Activated T-cell treated with anti-CD3 and anti-CD28 coated beads for 4 hours (primary cell): ENCODE measurements around the gene GNAQ.
A peak's percentile ranks its signal among the peaks of the same experiment; 100 is the strongest.

ENCODE experiments used
- DNase-seq: peaks from one replicate; pipeline ENCODE4 v3.0.0-alpha.2; 2020

GNAQ gene

GRCh38 chr9:78030553-78031443, 813 bp downstream of the GNAQ start:
- peak; percentile 39 for DNase-seq

- DNase-seq, result no peak
These were observed 1.4 kb downstream of the GNAQ start for GRCh38 chr9:78030296-78030552.

DNA sequence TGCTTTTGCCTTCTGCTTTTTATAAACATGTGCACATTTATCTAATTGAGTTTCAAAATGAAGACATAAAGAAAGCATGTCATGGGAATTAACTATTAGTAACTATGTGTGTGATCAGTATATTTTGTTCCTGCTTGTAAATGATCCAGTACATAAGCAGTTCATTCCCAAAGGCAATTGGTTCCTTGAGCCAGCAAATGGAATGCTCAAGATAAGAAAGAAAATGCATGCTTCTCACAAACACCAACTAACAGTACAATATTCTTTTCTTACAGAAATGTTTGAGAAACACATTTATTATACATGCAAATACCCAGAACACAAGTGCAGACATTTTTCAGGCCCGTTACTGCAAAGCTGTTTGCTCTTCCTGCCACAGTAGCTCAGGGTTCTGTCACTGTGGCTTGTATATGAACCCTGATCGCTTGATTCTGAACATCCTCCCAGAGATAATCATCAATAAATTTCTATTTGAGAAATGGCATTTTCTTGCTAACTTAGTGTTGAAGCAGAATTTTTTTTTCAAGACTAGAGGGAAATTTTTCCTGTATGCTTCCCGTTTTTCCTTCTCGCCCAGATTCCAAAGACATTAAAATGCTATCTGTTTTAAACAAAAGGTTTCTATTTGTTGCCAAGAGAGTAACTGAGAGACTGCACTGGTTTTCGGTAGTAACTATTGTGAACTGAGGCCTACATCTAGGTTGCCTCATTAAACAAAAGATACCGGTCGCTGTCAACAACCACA, 1.9 kb downstream of the GNAQ start:
- DNase-seq, result no peak

GRCh38 chr9:78028926-78029325, 2.7 kb downstream of the GNAQ start:
- no peak for DNase-seq

- no peak for DNase-seq
These were observed 4.7 kb downstream of the GNAQ start for GRCh38 chr9:78026947-78027346.

- no peak for DNase-seq
These were observed 5.2 kb downstream of the GNAQ start for GRCh38 chr9:78026416-78026815.

- DNase-seq, result no peak
These were observed 6.4 kb downstream of the GNAQ start for GRCh38 chr9:78025186-78025585.

DNA sequence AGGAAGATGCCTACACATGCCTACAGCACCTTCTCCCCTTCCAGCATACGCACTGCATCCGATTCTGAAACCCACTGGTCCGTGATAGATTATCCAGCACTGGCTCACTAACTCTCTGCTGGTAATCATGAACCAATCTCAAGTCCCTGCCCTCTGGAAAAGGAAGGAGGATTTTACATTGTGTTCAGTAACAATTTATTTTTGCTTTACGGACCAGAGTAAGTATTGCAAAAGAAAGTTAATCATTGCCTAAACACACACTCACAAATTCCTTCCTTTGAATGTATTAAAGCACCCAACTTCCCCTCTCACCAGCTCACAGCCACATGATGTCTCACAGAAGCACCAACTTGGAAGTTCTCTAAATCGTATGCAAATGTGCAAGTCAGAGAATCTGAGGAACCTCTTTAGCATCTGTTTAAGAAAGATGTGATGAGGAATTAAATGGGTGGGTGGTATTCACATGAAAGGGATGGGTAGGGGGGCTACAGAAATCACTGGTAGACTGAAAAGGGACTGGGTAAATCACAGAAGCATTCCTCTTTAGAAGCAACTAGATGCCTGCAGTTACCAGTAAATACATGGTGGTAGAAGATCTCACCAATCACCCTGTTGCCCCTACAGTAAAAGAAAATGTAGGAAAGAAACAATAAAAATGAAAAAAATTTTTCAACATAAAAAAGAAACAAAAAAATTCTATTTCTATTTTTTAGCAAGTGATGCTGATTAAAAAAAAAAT, 8.4 kb downstream of the GNAQ start:
- DNase-seq, result no peak

GRCh38 chr9:78021697-78022096, 9.9 kb downstream of the GNAQ start:
- no peak for DNase-seq

- no peak for DNase-seq
These were observed 14.4 kb downstream of the GNAQ start for GRCh38 chr9:78017190-78017693.

DNA sequence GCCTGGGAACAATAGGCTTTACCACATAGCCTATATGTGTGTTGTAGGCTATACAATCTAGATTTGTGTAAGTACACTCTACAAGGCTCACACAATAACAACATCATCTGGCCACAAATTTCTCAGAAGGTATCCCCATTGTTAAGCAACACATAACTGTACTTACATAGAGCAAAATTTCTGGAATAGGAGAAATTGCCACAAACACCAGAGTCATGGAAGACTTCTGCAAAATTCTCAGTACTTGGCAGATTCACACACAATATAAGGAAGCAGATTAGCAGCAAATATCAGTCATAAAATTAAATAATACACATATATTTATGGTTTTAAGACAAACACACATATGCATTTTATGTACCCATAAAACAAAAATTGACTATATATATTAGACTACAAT, 16.4 kb downstream of the GNAQ start:
- DNase-seq, result no peak

GRCh38 chr9:78014776-78015175, 16.8 kb downstream of the GNAQ start:
- DNase-seq, result no peak

GRCh38 chr9:78013934-78014333, 17.7 kb downstream of the GNAQ start:
- DNase-seq, result no peak

DNA sequence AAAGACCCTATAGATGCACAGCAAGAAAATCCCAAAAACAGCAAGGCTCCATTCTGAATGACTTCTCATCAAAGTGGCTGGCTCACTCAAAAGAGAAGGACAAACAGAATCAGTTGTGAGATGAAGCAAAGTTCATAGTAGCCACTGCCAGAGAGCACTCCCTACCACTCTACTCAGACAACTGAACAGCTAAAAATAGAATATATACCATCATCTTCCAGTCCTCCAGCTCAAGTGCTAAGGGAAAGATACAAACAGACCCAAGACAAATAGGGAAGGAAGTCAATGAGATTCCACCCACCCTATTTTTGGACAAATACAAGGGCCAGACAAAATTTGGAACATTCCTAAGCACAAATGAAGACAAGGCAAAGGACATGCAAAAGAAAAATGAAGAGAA, 20.6 kb downstream of the GNAQ start:
- no peak for DNase-seq

DNA sequence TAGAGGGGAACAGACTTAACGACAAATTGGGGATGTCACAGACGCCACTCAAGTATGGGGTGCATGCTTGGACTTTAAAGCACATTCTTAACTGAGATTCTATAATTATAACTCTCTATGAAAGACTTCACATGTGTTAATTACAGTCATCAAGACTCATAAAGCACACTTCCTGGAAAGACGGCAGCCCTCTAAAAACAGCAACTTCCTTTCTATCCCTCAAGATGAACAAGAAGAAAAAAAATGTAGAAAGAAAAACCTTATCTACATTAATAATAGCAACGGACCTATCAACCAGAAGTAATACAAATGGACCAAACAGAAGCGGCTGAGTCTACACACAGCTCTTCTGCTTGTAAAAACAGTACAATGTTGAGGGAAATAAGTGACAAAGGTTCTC, 21.2 kb downstream of the GNAQ start:
- DNase-seq, result no peak

DNA sequence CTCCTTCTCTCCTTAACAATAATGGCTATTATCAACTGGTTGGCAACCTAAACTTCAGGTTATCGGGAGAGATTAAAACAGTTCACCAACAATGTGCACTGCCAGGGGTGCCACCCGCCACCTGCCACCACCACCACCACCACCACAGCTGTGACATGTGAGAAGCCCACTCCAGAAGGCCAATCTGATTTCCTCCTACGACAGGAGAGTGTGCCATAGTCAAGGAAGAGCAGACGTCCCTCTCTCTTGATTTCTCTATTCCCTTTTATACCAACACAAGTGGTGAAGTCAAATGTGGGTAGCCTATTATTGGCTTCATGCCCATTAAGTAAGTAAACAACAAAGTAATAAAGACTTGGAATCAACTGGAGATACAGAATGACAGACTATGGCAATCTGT, 22.4 kb downstream of the GNAQ start:
- DNase-seq, result no peak

DNA sequence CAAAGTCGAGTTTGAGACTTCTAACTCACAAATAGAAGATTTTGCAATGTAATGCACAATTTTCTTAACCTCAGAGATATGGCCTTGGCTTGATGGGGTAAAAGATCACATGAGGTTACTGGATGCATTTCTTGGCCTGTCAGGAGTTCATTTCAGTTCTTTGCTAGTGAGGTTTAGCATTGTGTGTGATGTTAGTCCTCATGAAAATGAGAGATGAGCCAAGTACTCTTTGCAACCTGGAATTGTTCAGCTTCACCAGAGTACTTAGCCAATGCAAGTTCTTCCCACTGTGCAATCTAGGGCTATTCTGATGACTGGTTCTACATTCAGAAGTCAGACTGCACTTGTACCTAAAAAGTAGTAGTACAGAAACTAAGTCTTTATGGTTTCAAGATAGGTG, 24.9 kb downstream of the GNAQ start:
- no peak for DNase-seq

GRCh38 chr9:78005231-78006002, 26.2 kb downstream of the GNAQ start:
- DNase-seq, result no peak

GRCh38 chr9:78004478-78005229, 27.0 kb downstream of the GNAQ start:
- no peak for DNase-seq

GRCh38 chr9:78003730-78004129, 27.9 kb downstream of the GNAQ start:
- no peak for DNase-seq

GRCh38 chr9:78001946-78002731, 29.5 kb downstream of the GNAQ start:
- DNase-seq, result no peak
